BLaER1 (cell line): ENCODE results near the gene ANGPTL3.

ENCODE experiments used
- H3K27ac ChIP-seq: shearing (Covaris generic); formaldehyde crosslinking; 2 replicates; pipeline ENCODE4 v1.8.1; 2022
- H3K27me3 ChIP-seq: shearing (Covaris generic); formaldehyde crosslinking; 2 replicates; pipeline ENCODE4 v1.8.1; 2022
- H3K36me3 ChIP-seq: shearing (Covaris generic); formaldehyde crosslinking; 2 replicates; pipeline ENCODE4 v1.8.1; 2022
- H3K4me1 ChIP-seq: shearing (Covaris generic); formaldehyde crosslinking; 2 replicates; pipeline ENCODE4 v1.8.1; 2022
- H3K4me2 ChIP-seq: shearing (Covaris generic); formaldehyde crosslinking; 2 replicates; pipeline ENCODE4 v1.8.1; 2022
- H3K4me3 ChIP-seq: shearing (Covaris generic); formaldehyde crosslinking; 2 replicates; pipeline ENCODE4 v1.8.1; 2022
- H3K9ac ChIP-seq: shearing (Covaris generic); formaldehyde crosslinking; 2 replicates; pipeline ENCODE4 v1.8.1; 2022
- H3K9me3 ChIP-seq: shearing (Covaris generic); formaldehyde crosslinking; 2 replicates; pipeline ENCODE4 v1.8.1; 2022
- H4K20me1 ChIP-seq: shearing (Covaris generic); formaldehyde crosslinking; 2 replicates; pipeline ENCODE4 v1.8.1; 2022
- Cebpa-rat ChIP-seq: shearing (Covaris generic); IDR thresholded peaks from 2 replicates; pipeline ENCODE4 v1.8.1; 2022

The ANGPTL3 gene

DNA sequence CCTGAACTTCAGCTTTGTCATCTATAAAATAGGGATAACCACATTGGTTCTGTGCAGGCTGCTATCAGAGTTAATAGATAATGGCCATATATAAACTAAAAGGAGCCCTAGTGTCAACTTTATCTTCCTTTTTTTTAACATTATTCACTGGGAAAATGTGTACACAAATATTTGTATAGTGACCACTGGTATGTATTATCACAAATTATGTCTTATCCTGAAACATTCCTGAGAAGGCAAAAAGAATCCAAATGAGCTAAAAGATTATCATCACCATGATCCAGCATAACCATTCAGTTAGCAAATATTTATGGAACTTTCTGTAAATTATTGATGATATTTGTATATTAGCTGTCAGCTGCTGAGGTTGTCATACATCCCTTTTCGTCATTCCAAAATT, 16.6 kb downstream of the ANGPTL3 start:
- no peaks in the 10 kb centered on the region for H3K4me1 ChIP-seq
- H3K4me2 ChIP-seq = no peak overlapping the region
- H3K9ac ChIP-seq = no peak overlapping the region
- H3K36me3 ChIP-seq = peaks cover 18% of the 10 kb centered on the region
- no peaks in the 10 kb centered on the region for H3K27me3 ChIP-seq
- H3K9me3 ChIP-seq = no peaks in the 10 kb centered on the region
- H4K20me1 ChIP-seq = no peaks in the 10 kb centered on the region
- H3K27ac ChIP-seq = no peak overlapping the region
- H3K4me3 ChIP-seq = no peak overlapping the region
- TF ChIP-seq Cebpa-rat = no peak

DNA sequence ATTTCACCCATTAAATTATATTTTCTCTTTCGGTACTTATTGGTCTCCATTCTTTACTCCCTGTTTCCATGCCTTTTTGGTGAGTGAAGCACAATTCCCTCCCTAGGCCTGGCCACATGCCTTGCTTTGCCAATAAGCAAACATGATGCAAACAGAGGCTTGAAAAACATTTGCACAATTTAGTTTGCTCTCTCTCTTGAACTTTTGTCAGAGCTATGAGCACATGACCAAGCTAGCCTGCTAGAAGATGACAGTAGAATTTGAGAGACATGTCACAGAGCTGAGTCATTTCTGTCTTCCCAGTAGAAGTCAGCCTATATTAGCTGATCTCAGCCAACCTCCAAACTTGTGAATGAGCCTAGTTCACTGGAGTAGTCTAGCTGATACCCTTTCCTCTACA, 24.6 kb downstream of the ANGPTL3 start:
- no peaks in the 10 kb centered on the region for H3K4me1 ChIP-seq
- no peaks in the 10 kb centered on the region for H3K9me3 ChIP-seq
- no peak overlapping the region for H3K9ac ChIP-seq
- no peaks in the 10 kb centered on the region for H4K20me1 ChIP-seq
- TF ChIP-seq Cebpa-rat = no peak
- peaks cover 35% of the 10 kb centered on the region for H3K36me3 ChIP-seq
- no peak overlapping the region for H3K27ac ChIP-seq
- H3K4me3 ChIP-seq = no peak overlapping the region
- H3K4me2 ChIP-seq = no peak overlapping the region
- no peaks in the 10 kb centered on the region for H3K27me3 ChIP-seq

GRCh38 chr1:62625415-62625814, 28.1 kb downstream of the ANGPTL3 start:
- H3K27ac ChIP-seq = no peak overlapping the region
- peaks cover 38% of the 10 kb centered on the region for H3K36me3 ChIP-seq
- H3K4me1 ChIP-seq = no peaks in the 10 kb centered on the region
- H4K20me1 ChIP-seq = no peaks in the 10 kb centered on the region
- H3K4me3 ChIP-seq = no peak overlapping the region
- H3K27me3 ChIP-seq = no peaks in the 10 kb centered on the region
- no peak overlapping the region for H3K4me2 ChIP-seq
- no peaks in the 10 kb centered on the region for H3K9me3 ChIP-seq
- no peak overlapping the region for H3K9ac ChIP-seq
- TF ChIP-seq Cebpa-rat = no peak

DNA sequence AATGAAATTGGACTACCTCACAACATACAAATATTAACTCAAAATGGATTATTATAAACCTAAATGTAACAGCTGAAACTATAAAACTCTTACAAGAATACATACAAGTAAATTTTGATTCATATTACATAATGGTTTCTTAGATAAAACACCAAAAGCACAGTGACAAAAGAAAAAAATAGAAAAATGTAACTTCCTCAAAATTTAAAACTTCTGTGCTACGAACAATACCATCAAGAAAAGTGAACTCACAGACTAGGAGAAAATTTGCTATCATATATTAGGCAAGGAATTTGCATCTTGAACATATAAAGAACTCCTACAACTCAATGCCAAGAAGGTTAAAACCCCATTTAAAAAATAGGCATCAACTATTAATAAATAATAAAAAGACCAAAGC, 31.2 kb downstream of the ANGPTL3 start:
- Histone ChIP-seq H3K4me2 (no peak overlapping the region), H3K27ac (no peak overlapping the region), H4K20me1 (no peaks in the 10 kb centered on the region), H3K4me3 (no peak overlapping the region), H3K9me3 (no peaks in the 10 kb centered on the region), H3K4me1 (no peaks in the 10 kb centered on the region), H3K27me3 (no peaks in the 10 kb centered on the region), H3K36me3 (peaks cover 54% of the 10 kb centered on the region), H3K9ac (no peak overlapping the region)
- TF ChIP-seq Cebpa-rat = no peak

DNA sequence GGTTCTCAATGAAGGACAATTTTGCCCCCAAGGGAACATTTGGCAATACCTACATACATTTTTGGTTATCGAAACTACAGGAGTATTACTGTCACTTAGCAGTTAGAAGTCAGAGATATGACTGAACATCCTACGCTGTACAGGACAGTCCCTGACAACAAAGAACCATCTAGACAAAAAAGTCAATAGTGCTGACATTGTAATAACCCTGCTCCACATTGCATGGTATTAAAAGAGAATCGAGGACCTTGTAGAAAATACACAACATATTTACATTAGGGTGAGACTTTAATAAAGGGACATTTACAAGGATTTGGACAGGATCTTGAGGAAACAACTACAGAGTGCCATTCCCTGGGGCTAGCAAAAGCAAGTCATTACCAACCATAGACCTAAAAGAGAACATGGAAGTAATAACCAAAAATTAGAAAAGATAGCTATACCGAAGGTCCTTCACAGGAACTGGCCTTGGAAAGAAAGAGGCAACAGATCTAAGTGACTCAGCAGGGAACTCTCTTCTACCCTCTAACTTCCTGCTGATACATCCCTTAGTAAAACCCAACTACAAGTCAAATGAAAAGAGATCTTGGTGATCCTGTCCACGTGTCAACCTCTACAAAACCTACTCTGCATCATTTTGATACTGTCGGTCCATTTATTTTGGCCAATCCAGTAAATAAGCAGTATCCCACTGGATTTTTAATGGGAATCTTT, 40.2 kb downstream of the ANGPTL3 start:
- Histone ChIP-seq H3K9ac (no peak overlapping the region), H3K27me3 (no peaks in the 10 kb centered on the region), H3K4me1 (no peaks in the 10 kb centered on the region), H3K9me3 (no peaks in the 10 kb centered on the region), H3K36me3 (peaks cover 43% of the 10 kb centered on the region), H3K4me3 (no peak overlapping the region), H4K20me1 (no peaks in the 10 kb centered on the region), H3K4me2 (no peak overlapping the region), H3K27ac (no peak overlapping the region)
- TF ChIP-seq Cebpa-rat = no peak

DNA sequence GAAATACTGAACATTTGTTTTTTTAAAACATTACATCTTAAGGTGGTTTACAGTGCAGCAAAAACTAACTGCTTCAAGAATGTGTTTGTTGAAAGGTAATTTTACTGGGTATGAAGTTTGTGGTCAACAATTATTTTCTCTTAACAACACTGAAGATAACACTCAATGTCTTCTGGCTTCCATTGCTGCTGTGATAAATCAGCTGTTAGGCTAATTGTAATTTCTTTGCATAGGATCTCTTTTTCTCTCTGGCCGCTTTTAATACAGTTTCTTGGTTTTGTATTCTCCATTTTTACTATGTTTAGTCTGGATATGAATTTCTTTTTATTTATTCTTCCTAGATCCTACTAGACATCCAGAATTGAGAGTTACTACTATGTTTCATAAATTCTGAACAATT, 46.0 kb downstream of the ANGPTL3 start:
- Histone ChIP-seq H3K4me3 (no peak overlapping the region), H3K4me1 (no peaks in the 10 kb centered on the region), H3K9me3 (no peaks in the 10 kb centered on the region), H3K4me2 (no peak overlapping the region), H3K27me3 (no peaks in the 10 kb centered on the region), H3K36me3 (peaks cover 54% of the 10 kb centered on the region), H3K9ac (no peak overlapping the region), H3K27ac (no peak overlapping the region), H4K20me1 (no peaks in the 10 kb centered on the region)
- no peak for TF ChIP-seq Cebpa-rat

GRCh38 chr1:62652387-62652786, 55.1 kb downstream of the ANGPTL3 start:
- H3K4me2 ChIP-seq = no peak overlapping the region
- no peaks in the 10 kb centered on the region; the same call in 1 of the 2 replicates for H3K9me3 ChIP-seq
- no peak for TF ChIP-seq Cebpa-rat
- H3K4me1 ChIP-seq = no peaks in the 10 kb centered on the region
- H3K27me3 ChIP-seq = no peaks in the 10 kb centered on the region
- peaks cover 21% of the 10 kb centered on the region for H3K36me3 ChIP-seq
- H3K27ac ChIP-seq = no peak overlapping the region
- no peak overlapping the region for H3K4me3 ChIP-seq
- H4K20me1 ChIP-seq = no peaks in the 10 kb centered on the region
- H3K9ac ChIP-seq = no peak overlapping the region

DNA sequence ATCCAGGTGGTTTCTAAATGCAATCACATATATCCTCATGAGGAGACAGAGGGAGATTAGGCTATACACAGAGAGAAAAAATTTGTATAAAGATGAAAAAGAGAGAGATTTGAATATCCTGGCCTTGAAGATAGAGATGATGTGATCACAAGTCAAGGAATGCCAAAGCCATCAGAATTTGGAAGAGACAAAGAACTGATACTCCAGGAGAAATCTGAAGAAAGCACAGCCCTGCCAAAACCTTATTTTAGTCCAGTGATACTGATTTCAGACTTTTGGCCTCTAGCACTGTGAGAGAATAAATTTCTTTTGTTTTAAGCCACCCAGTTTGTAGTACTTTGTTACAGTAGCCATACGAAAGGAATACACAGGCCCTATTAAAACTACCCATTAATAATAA, 57.4 kb downstream of the ANGPTL3 start:
- Histone ChIP-seq H3K36me3 (peaks cover 17% of the 10 kb centered on the region), H3K4me2 (no peak overlapping the region), H3K27me3 (no peaks in the 10 kb centered on the region), H3K27ac (no peak overlapping the region), H3K4me3 (no peak overlapping the region), H4K20me1 (no peaks in the 10 kb centered on the region), H3K4me1 (no peaks in the 10 kb centered on the region), H3K9ac (no peak overlapping the region), H3K9me3 (no peaks in the 10 kb centered on the region; the same call in 1 of the 2 replicates)
- no peak for TF ChIP-seq Cebpa-rat
